ENCODE results near the gene EFCAB7. TPM values are rescaled to one million over a fixed set of nuclear protein-coding genes. Genes with fewer than 3 reads are reported as not detected.

EFCAB7 gene
- total and polyA plus RNA-seq, 2 of the 13 experiments (the other 11 are each of a cell fraction or from before 2014, with no cell fraction given) = 1.7 to 5.4 TPM

DNA sequence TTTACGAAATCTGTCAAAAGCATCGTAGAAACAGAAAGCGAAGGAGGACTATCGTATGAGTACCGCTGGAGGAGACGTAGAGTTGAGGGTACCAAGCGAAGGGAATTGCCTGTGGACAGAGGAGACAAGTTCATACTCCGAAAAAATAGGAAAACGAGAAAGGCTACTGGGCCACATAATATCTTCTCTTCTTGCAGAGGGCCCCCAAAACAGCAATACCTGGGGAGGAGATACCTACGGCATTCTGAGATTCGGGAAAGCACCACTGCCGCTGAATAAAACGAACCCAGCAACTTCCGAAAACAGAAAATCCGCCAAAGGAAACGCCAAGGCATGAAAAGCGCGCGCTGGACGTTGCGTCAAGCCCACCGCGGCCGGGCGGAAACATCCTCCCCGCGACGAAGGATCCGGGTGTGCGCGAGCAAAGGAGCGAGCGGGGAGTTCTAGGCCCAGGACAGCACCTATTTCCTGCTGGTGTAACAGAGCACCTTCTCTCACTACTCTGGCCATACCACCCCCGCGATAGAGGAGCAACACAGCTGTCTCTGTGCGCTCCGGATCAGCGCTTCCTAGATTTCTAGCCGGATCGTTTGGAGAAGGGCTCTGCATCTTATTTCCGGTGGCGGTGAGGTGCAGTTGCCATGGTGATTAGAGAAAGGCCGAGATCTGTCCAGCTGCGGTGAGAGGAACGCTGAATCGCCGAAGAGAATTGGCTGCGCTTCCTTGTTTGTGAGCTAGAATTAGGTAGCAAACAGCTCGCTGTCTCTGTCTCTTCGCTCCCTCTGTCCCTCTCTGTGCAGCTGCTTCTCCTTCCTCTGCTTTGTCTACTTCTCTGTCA, at the start of gene EFCAB7, which contains the start of gene ITGB3BP (continued):
- TF ChIP-seq ETV6 (CRISPR knock-in tag; conservative IDR thresholded peaks at IDR 0.05) = 0 out of 2 replicates have a peak, but pooled peaks have one; percentile 62
- TF ChIP-seq ZNF562 (CRISPR knock-in tag; IDR thresholded peaks at IDR 0.05; ENCODE audit: borderline replicate concordance) = no peak
- TF ChIP-seq POLR2G (IDR thresholded peaks at IDR 0.05; ENCODE audit: low read depth, low read length) = peak; percentile 78
- no peak; the same call in 1 of the 2 replicates for TF ChIP-seq ZNF589 (CRISPR knock-in tag; conservative IDR thresholded peaks at IDR 0.05)
- TF ChIP-seq, protein P1, sequence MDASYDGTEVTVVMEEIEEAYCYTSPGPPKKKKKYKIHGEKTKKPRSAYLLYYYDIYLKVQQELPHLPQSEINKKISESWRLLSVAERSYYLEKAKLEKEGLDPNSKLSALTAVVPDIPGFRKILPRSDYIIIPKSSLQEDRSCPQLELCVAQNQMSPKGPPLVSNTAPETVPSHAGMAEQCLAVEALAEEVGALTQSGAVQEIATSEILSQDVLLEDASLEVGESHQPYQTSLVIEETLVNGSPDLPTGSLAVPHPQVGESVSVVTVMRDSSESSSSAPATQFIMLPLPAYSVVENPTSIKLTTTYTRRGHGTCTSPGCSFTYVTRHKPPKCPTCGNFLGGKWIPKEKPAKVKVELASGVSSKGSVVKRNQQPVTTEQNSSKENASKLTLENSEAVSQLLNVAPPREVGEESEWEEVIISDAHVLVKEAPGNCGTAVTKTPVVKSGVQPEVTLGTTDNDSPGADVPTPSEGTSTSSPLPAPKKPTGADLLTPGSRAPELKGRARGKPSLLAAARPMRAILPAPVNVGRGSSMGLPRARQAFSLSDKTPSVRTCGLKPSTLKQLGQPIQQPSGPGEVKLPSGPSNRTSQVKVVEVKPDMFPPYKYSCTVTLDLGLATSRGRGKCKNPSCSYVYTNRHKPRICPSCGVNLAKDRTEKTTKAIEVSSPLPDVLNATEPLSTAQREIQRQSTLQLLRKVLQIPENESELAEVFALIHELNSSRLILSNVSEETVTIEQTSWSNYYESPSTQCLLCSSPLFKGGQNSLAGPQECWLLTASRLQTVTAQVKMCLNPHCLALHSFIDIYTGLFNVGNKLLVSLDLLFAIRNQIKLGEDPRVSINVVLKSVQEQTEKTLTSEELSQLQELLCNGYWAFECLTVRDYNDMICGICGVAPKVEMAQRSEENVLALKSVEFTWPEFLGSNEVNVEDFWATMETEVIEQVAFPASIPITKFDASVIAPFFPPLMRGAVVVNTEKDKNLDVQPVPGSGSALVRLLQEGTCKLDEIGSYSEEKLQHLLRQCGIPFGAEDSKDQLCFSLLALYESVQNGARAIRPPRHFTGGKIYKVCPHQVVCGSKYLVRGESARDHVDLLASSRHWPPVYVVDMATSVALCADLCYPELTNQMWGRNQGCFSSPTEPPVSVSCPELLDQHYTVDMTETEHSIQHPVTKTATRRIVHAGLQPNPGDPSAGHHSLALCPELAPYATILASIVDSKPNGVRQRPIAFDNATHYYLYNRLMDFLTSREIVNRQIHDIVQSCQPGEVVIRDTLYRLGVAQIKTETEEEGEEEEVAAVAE (CRISPR knock-in tag; IDR thresholded peaks at IDR 0.05; ENCODE audit: borderline replicate concordance) = peak; percentile 78
- TF ChIP-seq NFRKB (IDR thresholded peaks at IDR 0.05) = no peak
- TF ChIP-seq, protein P2, sequence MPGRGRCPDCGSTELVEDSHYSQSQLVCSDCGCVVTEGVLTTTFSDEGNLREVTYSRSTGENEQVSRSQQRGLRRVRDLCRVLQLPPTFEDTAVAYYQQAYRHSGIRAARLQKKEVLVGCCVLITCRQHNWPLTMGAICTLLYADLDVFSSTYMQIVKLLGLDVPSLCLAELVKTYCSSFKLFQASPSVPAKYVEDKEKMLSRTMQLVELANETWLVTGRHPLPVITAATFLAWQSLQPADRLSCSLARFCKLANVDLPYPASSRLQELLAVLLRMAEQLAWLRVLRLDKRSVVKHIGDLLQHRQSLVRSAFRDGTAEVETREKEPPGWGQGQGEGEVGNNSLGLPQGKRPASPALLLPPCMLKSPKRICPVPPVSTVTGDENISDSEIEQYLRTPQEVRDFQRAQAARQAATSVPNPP (CRISPR knock-in tag; IDR thresholded peaks at IDR 0.05) = peak; percentile 84
- TF ChIP-seq ZC3H4 (CRISPR knock-in tag; IDR thresholded peaks at IDR 0.05; ENCODE audit: borderline replicate concordance) = no peak
- no peak for TF ChIP-seq ZNF382 (CRISPR knock-in tag; IDR thresholded peaks at IDR 0.05; ENCODE audit: borderline replicate concordance)
- TF ChIP-seq YEATS2 (CRISPR knock-in tag; IDR thresholded peaks at IDR 0.05; ENCODE audit: borderline replicate concordance) = peak; percentile 97
- TF ChIP-seq FOSL2 (CRISPR knock-in tag; IDR thresholded peaks at IDR 0.05) = peak; percentile 69
- TF ChIP-seq ZFYVE20 (CRISPR knock-in tag; IDR thresholded peaks at IDR 0.05; ENCODE audit: borderline replicate concordance, low read depth) = no peak
- TF ChIP-seq NFYB (CRISPR knock-in tag; IDR thresholded peaks at IDR 0.05) = peak; percentile 33; the same call in 1 of the 2 replicates
- TF ChIP-seq ZNF674 (CRISPR knock-in tag; IDR thresholded peaks at IDR 0.05; ENCODE audit: low read depth) = peak; percentile 83; the same call in 1 of the 2 replicates
- TF ChIP-seq, protein P3, sequence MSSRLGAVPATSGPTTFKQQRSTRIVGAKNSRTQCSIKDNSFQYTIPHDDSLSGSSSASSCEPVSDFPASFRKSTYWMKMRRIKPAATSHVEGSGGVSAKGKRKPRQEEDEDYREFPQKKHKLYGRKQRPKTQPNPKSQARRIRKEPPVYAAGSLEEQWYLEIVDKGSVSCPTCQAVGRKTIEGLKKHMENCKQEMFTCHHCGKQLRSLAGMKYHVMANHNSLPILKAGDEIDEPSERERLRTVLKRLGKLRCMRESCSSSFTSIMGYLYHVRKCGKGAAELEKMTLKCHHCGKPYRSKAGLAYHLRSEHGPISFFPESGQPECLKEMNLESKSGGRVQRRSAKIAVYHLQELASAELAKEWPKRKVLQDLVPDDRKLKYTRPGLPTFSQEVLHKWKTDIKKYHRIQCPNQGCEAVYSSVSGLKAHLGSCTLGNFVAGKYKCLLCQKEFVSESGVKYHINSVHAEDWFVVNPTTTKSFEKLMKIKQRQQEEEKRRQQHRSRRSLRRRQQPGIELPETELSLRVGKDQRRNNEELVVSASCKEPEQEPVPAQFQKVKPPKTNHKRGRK (CRISPR knock-in tag; IDR thresholded peaks at IDR 0.05) = no peak
- no peak for TF ChIP-seq REL (CRISPR knock-in tag; conservative IDR thresholded peaks at IDR 0.05)
- peak; percentile 71; the same call in 1 of the 2 replicates for TF ChIP-seq POLR2AphosphoS5 (IDR thresholded peaks at IDR 0.05; ENCODE audit: low read depth, low read length)
- TF ChIP-seq SNRNP70 (IDR thresholded peaks at IDR 0.05; ENCODE audit: low read depth, low read length) = no peak
- TF ChIP-seq SMAD1 (CRISPR knock-in tag; IDR thresholded peaks at IDR 0.05; ENCODE audit: borderline replicate concordance, low read depth) = peak; percentile 51; the same call in 1 of the 2 replicates
- peak; percentile 77 for TF ChIP-seq TEAD3 (CRISPR knock-in tag; optimal IDR thresholded peaks at IDR 0.05; ENCODE audit: borderline replicate concordance)
